ENCODE data around the gene ZXDB.

- TF ChIP-seq TAF1 (IDR thresholded peaks at IDR 0.05; ENCODE audit: borderline replicate concordance, insufficient read depth, low read length) (no peak), POLR2AphosphoS5 (IDR thresholded peaks at IDR 0.05; ENCODE audit: low read depth, low read length) (no peak), FOXP2 (optimal IDR thresholded peaks at IDR 0.05; ENCODE audit: borderline replicate concordance, extremely low read depth, extremely low read length, insufficient read depth) (no peak)
- TF ChIP-seq, protein P1, sequence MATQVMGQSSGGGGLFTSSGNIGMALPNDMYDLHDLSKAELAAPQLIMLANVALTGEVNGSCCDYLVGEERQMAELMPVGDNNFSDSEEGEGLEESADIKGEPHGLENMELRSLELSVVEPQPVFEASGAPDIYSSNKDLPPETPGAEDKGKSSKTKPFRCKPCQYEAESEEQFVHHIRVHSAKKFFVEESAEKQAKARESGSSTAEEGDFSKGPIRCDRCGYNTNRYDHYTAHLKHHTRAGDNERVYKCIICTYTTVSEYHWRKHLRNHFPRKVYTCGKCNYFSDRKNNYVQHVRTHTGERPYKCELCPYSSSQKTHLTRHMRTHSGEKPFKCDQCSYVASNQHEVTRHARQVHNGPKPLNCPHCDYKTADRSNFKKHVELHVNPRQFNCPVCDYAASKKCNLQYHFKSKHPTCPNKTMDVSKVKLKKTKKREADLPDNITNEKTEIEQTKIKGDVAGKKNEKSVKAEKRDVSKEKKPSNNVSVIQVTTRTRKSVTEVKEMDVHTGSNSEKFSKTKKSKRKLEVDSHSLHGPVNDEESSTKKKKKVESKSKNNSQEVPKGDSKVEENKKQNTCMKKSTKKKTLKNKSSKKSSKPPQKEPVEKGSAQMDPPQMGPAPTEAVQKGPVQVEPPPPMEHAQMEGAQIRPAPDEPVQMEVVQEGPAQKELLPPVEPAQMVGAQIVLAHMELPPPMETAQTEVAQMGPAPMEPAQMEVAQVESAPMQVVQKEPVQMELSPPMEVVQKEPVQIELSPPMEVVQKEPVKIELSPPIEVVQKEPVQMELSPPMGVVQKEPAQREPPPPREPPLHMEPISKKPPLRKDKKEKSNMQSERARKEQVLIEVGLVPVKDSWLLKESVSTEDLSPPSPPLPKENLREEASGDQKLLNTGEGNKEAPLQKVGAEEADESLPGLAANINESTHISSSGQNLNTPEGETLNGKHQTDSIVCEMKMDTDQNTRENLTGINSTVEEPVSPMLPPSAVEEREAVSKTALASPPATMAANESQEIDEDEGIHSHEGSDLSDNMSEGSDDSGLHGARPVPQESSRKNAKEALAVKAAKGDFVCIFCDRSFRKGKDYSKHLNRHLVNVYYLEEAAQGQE (IDR thresholded peaks at IDR 0.05; ENCODE audit: insufficient read depth in 1 of 2, low read depth in 2 of 2, low read length in 2 of 2): no peak
Measured at GRCh38 chrX:57596109-57596508, 4.3 kb downstream of the ZXDB start.
